IMR-90 (cell line): ENCODE results near the gene GCN1.

Experiments used
- BHLHE40 ChIP-seq: fragments of 150-350 bp; IDR thresholded peaks from 2 replicates; pipeline ENCODE4 v1.6.1; 2016; ENCODE audit warnings: mild to moderate bottlenecking, low read depth, low read length
- CTCF ChIP-seq: conservative IDR thresholded peaks from 2 replicates; pipeline ENCODE4 v1.5.1; 2012; ENCODE audit warnings: mild to moderate bottlenecking, low read depth, low read length, improper control_type of control experiment
- FOS ChIP-seq: fragments of 150-350 bp; IDR thresholded peaks from 2 replicates; pipeline ENCODE4 v1.6.1; 2016; ENCODE audit warnings: low read depth, low read length
- MAZ ChIP-seq: IDR thresholded peaks from 2 replicates; pipeline ENCODE4 v1.6.1; 2012; ENCODE audit warnings: low read depth, mild to moderate bottlenecking, low read length, improper control_type of control experiment, moderate library complexity, borderline replicate concordance
- MXI1 ChIP-seq: IDR thresholded peaks from 2 replicates; pipeline ENCODE4 v1.6.1; 2012; ENCODE audit warnings: low read depth, mild to moderate bottlenecking, low read length, moderate library complexity, borderline replicate concordance
- POLR2A ChIP-seq: IDR thresholded peaks from 2 replicates; pipeline ENCODE4 v1.6.1; 2012; ENCODE audit warnings: mild to moderate bottlenecking, low read depth, low read length
- RAD21 ChIP-seq: IDR thresholded peaks from 2 replicates; pipeline ENCODE4 v1.6.1; 2012; ENCODE audit warnings: low read length, improper control_type of control experiment
- RCOR1 ChIP-seq: IDR thresholded peaks from 2 replicates; pipeline ENCODE4 v1.6.1; 2012; ENCODE audit warnings: mild to moderate bottlenecking, low read length, improper control_type of control experiment; ENCODE audit not compliant: insufficient replicate concordance
- RFX5 ChIP-seq: IDR thresholded peaks from 2 replicates; pipeline ENCODE4 v1.8.0; 2012; ENCODE audit warnings: low read depth, mild to moderate bottlenecking, low read length, moderate library complexity
- SMC3 ChIP-seq: fragments of 150-350 bp; IDR thresholded peaks from 2 replicates; pipeline ENCODE4 v1.6.1; 2016; ENCODE audit warnings: low read depth, mild to moderate bottlenecking, antibody characterized with exemption, low read length, moderate library complexity

DNA sequence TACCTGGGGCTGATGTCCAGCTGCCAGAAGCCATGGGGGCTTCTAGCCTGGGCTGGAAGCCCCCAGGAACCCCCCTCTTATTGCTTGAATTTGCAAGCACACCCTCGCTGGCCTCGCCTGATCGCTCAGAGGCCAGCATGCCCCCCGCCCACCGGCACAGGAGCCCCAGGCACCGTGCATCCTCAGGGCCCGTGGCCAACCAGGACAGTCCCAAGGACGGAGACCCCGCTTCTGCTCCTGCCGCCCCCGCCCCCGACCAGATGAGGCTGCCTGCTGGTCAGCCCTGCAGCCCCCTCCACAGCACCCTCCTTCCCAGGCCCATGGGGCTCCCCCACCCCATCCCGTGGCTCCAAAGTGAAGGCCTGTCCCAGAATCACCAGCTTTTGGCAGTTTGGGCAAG is 99.2 kb downstream of the GCN1 start:
- no peak for TF ChIP-seq SMC3
- TF ChIP-seq POLR2A, result no peak
- no peak for TF ChIP-seq FOS
- TF ChIP-seq RAD21, result no peak
- no peak for TF ChIP-seq MXI1
- no peak for TF ChIP-seq RCOR1
- no peak for TF ChIP-seq CTCF
- no peak for TF ChIP-seq BHLHE40
- no peak for TF ChIP-seq MAZ
- no peak for TF ChIP-seq RFX5
